Gastroesophageal sphincter (tissue), 3 donors: Measurements from ENCODE around the gene ADAMTS2.

ENCODE experiments used
- EP300 ChIP-seq: sonication (generic); formaldehyde crosslinking; IDR thresholded peaks from one replicate; pipeline ENCODE4 v1.6.1; 2017; ENCODE audit warnings: antibody characterized with exemption, mild to moderate bottlenecking
- POLR2A ChIP-seq, 2 donors: fragments of 450-650 bp; IDR thresholded peaks; one replicate each; pipeline ENCODE4 v1.6.1; 2017; ENCODE audit warnings: antibody characterized with exemption in 2 of 2, mild to moderate bottlenecking in 2 of 2, moderate library complexity in 1 of 2
- POLR2AphosphoS5 ChIP-seq: sonication (generic); formaldehyde crosslinking; IDR thresholded peaks from one replicate; pipeline ENCODE4 v1.6.1; 2017; ENCODE audit warnings: antibody characterized with exemption
- TF ChIP-seq, protein P1 (sequence below), 4 experiments: fragments of 200-600 bp in 2 of 4; fragments of 450-650 bp in 2 of 4; sonication (generic) in 1 of 4; IDR thresholded peaks; one replicate each; pipeline ENCODE4 v1.5.1; 2017 to 2019; ENCODE audit warnings: antibody characterized with exemption in 4 of 4, mild to moderate bottlenecking in 2 of 4, moderate library complexity in 2 of 4

DNA sequence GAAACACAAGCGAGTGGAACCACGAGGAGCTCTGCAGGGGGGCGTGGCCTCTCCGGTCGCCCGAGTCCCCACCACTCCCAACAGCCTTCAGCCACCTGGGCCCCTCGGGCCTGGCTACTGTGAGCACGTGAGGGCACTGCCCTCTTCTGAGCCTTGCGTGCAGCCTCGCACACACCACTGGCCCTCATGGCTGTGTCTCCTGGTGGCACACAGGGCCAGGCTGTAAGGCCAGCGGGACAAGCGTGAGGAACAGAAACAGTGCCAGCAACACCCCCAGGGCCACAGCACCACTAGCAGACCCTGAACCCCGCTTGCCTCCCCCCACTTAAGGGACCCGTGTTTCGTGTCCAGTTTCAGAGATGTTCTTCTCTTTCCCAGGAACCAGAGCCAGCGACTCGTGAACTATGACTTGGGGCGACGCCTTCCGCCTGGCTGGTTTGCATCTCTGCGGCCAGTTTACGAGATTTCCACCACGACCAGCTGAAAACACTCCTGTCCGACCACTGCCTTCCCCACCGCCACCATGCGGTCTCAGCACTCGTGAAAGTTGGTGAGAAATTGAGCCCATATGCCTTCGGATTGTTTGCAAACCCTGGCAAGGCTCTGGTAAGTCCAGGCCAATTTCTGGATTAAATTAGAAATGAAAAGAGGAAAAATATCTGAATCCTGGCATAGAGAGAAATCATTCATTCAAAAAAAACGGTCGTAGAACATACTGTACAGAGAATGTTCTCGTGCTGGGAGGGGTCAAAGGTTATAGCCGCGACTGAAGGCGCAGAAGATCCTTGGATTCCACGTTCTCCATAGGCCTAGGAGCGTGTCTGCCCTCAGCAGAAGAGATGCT lies 149.5 kb downstream of the ADAMTS2 start:
- TF ChIP-seq POLR2A (IDR thresholded peaks at IDR 0.05) (no peak), POLR2AphosphoS5 (no peak), EP300 (no peak)
- TF ChIP-seq, protein P1, sequence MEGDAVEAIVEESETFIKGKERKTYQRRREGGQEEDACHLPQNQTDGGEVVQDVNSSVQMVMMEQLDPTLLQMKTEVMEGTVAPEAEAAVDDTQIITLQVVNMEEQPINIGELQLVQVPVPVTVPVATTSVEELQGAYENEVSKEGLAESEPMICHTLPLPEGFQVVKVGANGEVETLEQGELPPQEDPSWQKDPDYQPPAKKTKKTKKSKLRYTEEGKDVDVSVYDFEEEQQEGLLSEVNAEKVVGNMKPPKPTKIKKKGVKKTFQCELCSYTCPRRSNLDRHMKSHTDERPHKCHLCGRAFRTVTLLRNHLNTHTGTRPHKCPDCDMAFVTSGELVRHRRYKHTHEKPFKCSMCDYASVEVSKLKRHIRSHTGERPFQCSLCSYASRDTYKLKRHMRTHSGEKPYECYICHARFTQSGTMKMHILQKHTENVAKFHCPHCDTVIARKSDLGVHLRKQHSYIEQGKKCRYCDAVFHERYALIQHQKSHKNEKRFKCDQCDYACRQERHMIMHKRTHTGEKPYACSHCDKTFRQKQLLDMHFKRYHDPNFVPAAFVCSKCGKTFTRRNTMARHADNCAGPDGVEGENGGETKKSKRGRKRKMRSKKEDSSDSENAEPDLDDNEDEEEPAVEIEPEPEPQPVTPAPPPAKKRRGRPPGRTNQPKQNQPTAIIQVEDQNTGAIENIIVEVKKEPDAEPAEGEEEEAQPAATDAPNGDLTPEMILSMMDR (IDR thresholded peaks at IDR 0.05) = no peak
